Caco-2 (cell line): Measurements from ENCODE around the gene ADCY5. TPM values are rescaled to one million over a fixed set of nuclear protein-coding genes. Genes with fewer than 3 reads are reported as not detected.

Experiments used
- BruUV-seq: library from RNA; stranded (reverse); fragments of 400-500 nt; replicated peaks from 2 replicates; lab custom pipeline; 2021; lab: Mats Ljungman, UMichigan
- CTCF ChIA-PET: fragments of 300-600 bp; sonication (Branson Sonifier 250); formaldehyde crosslinking; loops from one replicate; lab custom pipeline; 2022; ENCODE audit warnings: antibody characterized with exemption; lab: Charles Lee
- POLR2A ChIA-PET: fragments of 300-600 bp; sonication (Branson Sonifier 250); formaldehyde crosslinking; loops from one replicate; lab custom pipeline; 2022; ENCODE audit warnings: antibody characterized with exemption; lab: Charles Lee
- DNase-seq, 2 experiments: peaks; one replicate each; pipeline versions ENCODE4 v3.0.0 to v3.0.0-alpha.2; 2020 to 2022
- H3K27me3 ChIP-seq: replicated peaks from 2 replicates; pipeline ENCODE4 v1.6.0; 2011; ENCODE audit warnings: low read length; ENCODE audit not compliant: control insufficient read depth, insufficient read depth
- H3K36me3 ChIP-seq: 2 replicates; pipeline ENCODE4 v1.5.1; 2011; ENCODE audit warnings: low read length; ENCODE audit not compliant: control insufficient read depth, insufficient read depth
- H3K4me1 ChIP-seq: fragments of 250-450 bp; sonication (Bioruptor Pico); 2 replicates; pipeline ENCODE4 v1.5.1; 2020; ENCODE audit warnings: mild to moderate bottlenecking
- H3K4me3 ChIP-seq: 2 replicates; pipeline ENCODE4 v1.5.1; 2011; ENCODE audit warnings: low read depth, mild to moderate bottlenecking, control low read depth, low read length
- H3K9me3 ChIP-seq: fragments of 250-450 bp; sonication (Bioruptor Pico); 2 replicates; pipeline ENCODE4 v1.5.1; 2020; ENCODE audit warnings: mild to moderate bottlenecking, moderate library complexity
- H3K27ac Mint-ChIP-seq: one replicate; pipeline ENCODE4 v1.8.0; 2022; ENCODE audit warnings: mixed read lengths; ENCODE audit not compliant: unreplicated experiment
- H3K27me3 Mint-ChIP-seq: one replicate; pipeline ENCODE4 v1.8.0; 2022; ENCODE audit warnings: mixed read lengths; ENCODE audit not compliant: insufficient read depth, unreplicated experiment
- H3K36me3 Mint-ChIP-seq: one replicate; pipeline ENCODE4 v1.8.0; 2022; ENCODE audit warnings: mild to moderate bottlenecking, mixed read lengths; ENCODE audit not compliant: insufficient read depth, unreplicated experiment
- H3K4me1 Mint-ChIP-seq: one replicate; pipeline ENCODE4 v1.8.0; 2022; ENCODE audit warnings: low read depth, mixed read lengths; ENCODE audit not compliant: unreplicated experiment
- H3K4me3 Mint-ChIP-seq: one replicate; pipeline ENCODE4 v1.8.0; 2022; ENCODE audit warnings: mild to moderate bottlenecking, moderate library complexity, mixed read lengths; ENCODE audit not compliant: unreplicated experiment
- H3K9me3 Mint-ChIP-seq: one replicate; pipeline ENCODE4 v1.8.0; 2022; ENCODE audit warnings: mixed read lengths; ENCODE audit not compliant: unreplicated experiment
- CTCF ChIP-seq, 2 experiments: fragments of 200-600 bp in 1 of 2; IDR thresholded peaks; 1 replicate in 1 of 2; 2 replicates in 1 of 2; pipeline versions ENCODE4 v1.5.1 to v1.8.0; 2011 to 2022; ENCODE audit warnings: antibody characterized with exemption in 1 of 2, control low read depth in 1 of 2, inconsistent platforms in 1 of 2, low read depth in 1 of 2, low read length in 1 of 2, mild to moderate bottlenecking in 1 of 2, moderate library complexity in 1 of 2; ENCODE audit not compliant: insufficient read depth in 1 of 2, severe bottlenecking in 1 of 2, unreplicated experiment in 1 of 2
- intact Hi-C: fragments of 100-400 bp; cut with micrococcal nuclease; formaldehyde crosslinking; loops from one replicate; pipeline ENCODE4 v1.10.0; 2022; ENCODE audit not compliant: unreplicated experiment
- total RNA-seq: library from RNA; stranded (reverse); gene quantifications from 2 replicates; pipeline ENCODE4 v1.2.3, GENCODE V29; 2022

Gene ADCY5
- total RNA-seq, 1 experiment from 2014 or later, result 0.91 TPM

DNA sequence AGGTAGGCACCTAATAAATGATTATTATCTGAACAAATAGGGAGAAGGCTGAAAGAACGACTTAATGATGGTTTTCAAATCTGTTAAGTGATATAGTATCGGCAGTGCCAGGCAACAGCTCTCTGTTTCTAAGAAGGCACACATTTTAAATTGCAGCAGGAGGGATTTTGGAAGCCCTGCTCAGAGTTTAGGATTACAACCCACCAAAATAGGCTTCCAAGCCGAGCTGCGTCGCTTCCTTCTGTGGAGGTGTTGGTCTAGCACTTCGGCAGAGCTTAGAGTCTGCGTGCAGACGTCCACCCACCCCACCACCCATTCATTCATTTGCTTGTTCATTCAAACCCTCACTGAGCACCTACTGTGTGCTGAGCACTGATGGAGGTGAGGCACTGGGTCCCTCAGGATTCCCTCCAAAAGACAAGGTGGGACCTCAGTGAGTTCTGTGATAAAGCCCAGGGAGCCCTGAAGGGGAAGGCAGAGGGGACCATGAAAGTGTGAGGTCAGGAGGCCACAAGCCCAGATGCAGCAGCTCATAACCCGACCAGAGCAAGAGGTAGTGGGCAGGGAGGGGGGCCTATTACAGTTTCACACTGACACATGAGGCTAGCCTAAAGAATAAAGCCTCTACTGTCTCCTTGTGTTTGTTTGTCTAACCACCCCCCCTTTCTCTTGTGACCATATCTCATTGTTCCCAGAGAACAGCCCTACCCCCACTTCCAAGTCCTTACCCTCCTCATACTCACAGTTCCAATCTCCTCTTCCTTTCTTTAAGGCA lies 8.9 kb downstream of the ADCY5 start:
- Mint-ChIP-seq H3K27me3 (no peaks in the 10 kb centered on the region), H3K36me3 (no peaks in the 10 kb centered on the region), H3K4me1 (no peaks in the 10 kb centered on the region), H3K27ac (no peak overlapping the region), H3K4me3 (no peak overlapping the region), H3K9me3 (no peaks in the 10 kb centered on the region)
- intact Hi-C loops, result no loop called here
- H3K4me1 ChIP-seq, result no peaks in the 10 kb centered on the region
- no peaks in the 10 kb centered on the region for H3K9me3 ChIP-seq
- CTCF ChIA-PET, result no interaction called here
- no peak overlapping the region for H3K4me3 ChIP-seq
- no peaks in the 10 kb centered on the region for H3K27me3 ChIP-seq
- TF ChIP-seq CTCF (IDR thresholded peaks at IDR 0.05; ENCODE audit: insufficient read depth in 1 of 2, low read depth in 1 of 2, low read length in 1 of 2, severe bottlenecking in 1 of 2, unreplicated experiment in 1 of 2), result no peak
- POLR2A ChIA-PET, result no interaction called here
- no peaks in the 10 kb centered on the region for H3K36me3 ChIP-seq
- no peak for DNase-seq
- BruUV-seq, result no TSS peak

DNA sequence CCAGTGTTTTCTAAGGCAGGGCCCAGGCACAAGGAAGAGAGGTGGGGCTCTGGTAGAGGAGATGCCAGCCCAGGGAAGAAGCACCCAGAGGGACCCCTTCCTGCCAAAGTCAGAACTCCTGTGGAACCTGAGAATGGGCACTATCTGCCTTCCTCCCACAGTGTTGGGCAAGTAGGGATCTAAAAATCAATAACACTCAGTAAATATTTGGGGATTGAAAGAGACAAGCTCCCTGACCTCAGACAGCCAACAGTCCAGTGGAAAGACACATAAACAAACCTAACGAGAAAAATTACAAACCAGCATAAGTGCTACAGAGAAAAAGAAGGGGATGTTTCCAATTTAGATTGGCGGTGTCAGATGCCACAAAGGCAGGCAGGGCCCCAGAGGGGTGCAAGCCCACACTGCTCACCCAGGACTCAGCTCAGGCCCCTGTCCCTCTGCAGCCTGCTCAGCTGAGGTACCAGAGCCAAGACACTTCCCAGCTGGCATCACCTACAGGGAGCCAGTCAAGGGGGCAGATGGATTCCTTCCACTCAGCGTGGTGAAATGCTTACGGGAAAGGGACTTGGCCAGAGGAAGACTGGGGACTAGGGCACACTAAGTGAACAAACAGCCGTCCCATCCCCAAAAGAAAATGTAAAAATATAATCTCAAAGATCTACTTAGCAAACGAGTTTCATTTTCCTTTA lies 15.9 kb downstream of the ADCY5 start:
- H3K27ac Mint-ChIP-seq, result no peak overlapping the region
- no peak for TF ChIP-seq CTCF (IDR thresholded peaks at IDR 0.05; ENCODE audit: insufficient read depth in 1 of 2, low read depth in 1 of 2, low read length in 1 of 2, severe bottlenecking in 1 of 2, unreplicated experiment in 1 of 2)
- DNase-seq, result no peak
- ChIA-PET POLR2A (interaction anchor here (0.6 kb wide), 1 partner anchor 102 kb away, joined by 3 read pairs; no protein-coding TSS in a partner anchor), CTCF (no interaction called here)
- H3K4me3 Mint-ChIP-seq, result no peak overlapping the region
- Histone ChIP-seq H3K4me1 (no peaks in the 10 kb centered on the region), H3K36me3 (no peaks in the 10 kb centered on the region), H3K27me3 (no peaks in the 10 kb centered on the region), H3K4me3 (no peak overlapping the region), H3K9me3 (no peaks in the 10 kb centered on the region)
- peaks cover 13% of the 10 kb centered on the region for H3K4me1 Mint-ChIP-seq
- H3K27me3 Mint-ChIP-seq, result peaks cover 3% of the 10 kb centered on the region
- no peaks in the 10 kb centered on the region for H3K36me3 Mint-ChIP-seq
- intact Hi-C loops, result no loop called here
- no TSS peak for BruUV-seq
- no peaks in the 10 kb centered on the region for H3K9me3 Mint-ChIP-seq

DNA sequence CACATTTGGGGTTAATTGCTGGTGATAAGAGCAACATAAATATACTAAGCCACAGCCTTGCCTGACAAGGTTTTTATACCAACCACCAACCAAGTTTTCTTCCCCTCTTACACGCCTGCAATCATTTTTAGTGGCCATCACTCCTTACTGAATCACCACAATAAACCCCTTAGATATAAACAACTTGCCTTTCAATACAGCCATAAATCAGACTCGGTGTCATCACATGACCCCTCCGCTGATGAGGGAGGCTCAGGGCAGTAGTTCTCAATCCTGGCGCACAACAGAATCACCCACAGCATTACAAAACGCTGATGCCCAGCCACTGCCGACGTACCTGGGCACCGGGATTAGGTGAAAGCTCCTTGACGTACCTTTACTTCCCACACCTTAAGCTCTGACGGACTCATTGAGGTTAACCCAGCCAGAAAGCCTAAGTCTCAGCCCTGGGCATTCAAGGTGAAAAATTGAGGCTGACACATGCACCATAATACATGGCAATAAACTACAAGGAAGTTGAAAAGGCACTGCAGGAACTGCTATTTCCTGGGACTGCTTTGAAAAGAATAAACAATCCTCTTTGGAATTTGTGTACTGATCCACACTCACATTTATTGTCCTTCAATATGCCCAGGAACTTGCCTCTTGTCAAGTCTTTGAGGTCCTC lies 17.1 kb downstream of the ADCY5 start:
- H3K27me3 ChIP-seq, result no peaks in the 10 kb centered on the region
- DNase-seq, result no peak
- no peak overlapping the region for H3K27ac Mint-ChIP-seq

More for the DNA sequence above, 17.1 kb downstream of the ADCY5 start:
- no peaks in the 10 kb centered on the region for H3K9me3 Mint-ChIP-seq
- ChIA-PET CTCF (no interaction called here), POLR2A (no interaction called here)
- H3K27me3 Mint-ChIP-seq, result peaks cover 3% of the 10 kb centered on the region
- intact Hi-C loops, result no loop called here
- no peak overlapping the region for H3K4me3 Mint-ChIP-seq
- no peak for TF ChIP-seq CTCF (IDR thresholded peaks at IDR 0.05; ENCODE audit: insufficient read depth in 1 of 2, low read depth in 1 of 2, low read length in 1 of 2, severe bottlenecking in 1 of 2, unreplicated experiment in 1 of 2)
- H3K4me1 Mint-ChIP-seq, result peaks cover 13% of the 10 kb centered on the region
- no peaks in the 10 kb centered on the region for H3K36me3 Mint-ChIP-seq
- Histone ChIP-seq H3K4me1 (no peaks in the 10 kb centered on the region), H3K9me3 (no peaks in the 10 kb centered on the region), H3K4me3 (no peak overlapping the region), H3K36me3 (no peaks in the 10 kb centered on the region)
- BruUV-seq, result no TSS peak
